ENCODE data around the gene CNBP. TPM values are rescaled to one million over a fixed set of nuclear protein-coding genes. Genes with fewer than 3 reads are reported as not detected.

Gene CNBP
- total RNA-seq, 1 donor from 2014 or later: 490 TPM

GRCh38 chr3:129211345-129211744 lies 27.6 kb upstream of the CNBP start:
- Histone ChIP-seq H3K36me3 (no peaks in the 10 kb centered on the region), H3K4me3 (no peak overlapping the region), H3K4me1 (peaks cover 16% of the 10 kb centered on the region), H3K27ac (replicated peaks) (peak overlapping the region; percentile 45), H3K9me3 (replicated peaks) (no peaks in the 10 kb centered on the region), H3K27me3 (ENCODE audit: low read depth) (no peaks in the 10 kb centered on the region)
- TF ChIP-seq CTCF (IDR thresholded peaks at IDR 0.05; ENCODE audit: borderline replicate concordance): no peak
- intact Hi-C loops (cut with micrococcal nuclease): no loop called here
- no peak for DNase-seq

- H3K27ac ChIP-seq (replicated peaks): no peak overlapping the region
- no peaks in the 10 kb centered on the region for H3K36me3 ChIP-seq
- no peak overlapping the region for H3K4me3 ChIP-seq
- no peak for TF ChIP-seq CTCF (IDR thresholded peaks at IDR 0.05; ENCODE audit: borderline replicate concordance)
- no peaks in the 10 kb centered on the region for H3K27me3 ChIP-seq (ENCODE audit: low read depth)
- no peaks in the 10 kb centered on the region for H3K9me3 ChIP-seq (replicated peaks)
- DNase-seq: no peak
- peaks cover 16% of the 10 kb centered on the region for H3K4me1 ChIP-seq
- intact Hi-C loops (cut with micrococcal nuclease): no loop called here
These were observed 23.8 kb upstream of the CNBP start for GRCh38 chr3:129207479-129207878.

GRCh38 chr3:129205109-129205832 lies 21.6 kb upstream of the CNBP start:
- Histone ChIP-seq H3K27me3 (ENCODE audit: low read depth) (no peaks in the 10 kb centered on the region), H3K9me3 (replicated peaks) (no peaks in the 10 kb centered on the region), H3K27ac (replicated peaks) (no peak overlapping the region), H3K4me1 (peaks cover 4% of the 10 kb centered on the region), H3K4me3 (no peak overlapping the region), H3K36me3 (no peaks in the 10 kb centered on the region)
- no peak for TF ChIP-seq CTCF (IDR thresholded peaks at IDR 0.05; ENCODE audit: borderline replicate concordance)
- intact Hi-C loops (cut with micrococcal nuclease): no loop called here
- DNase-seq: no peak

GRCh38 chr3:129204473-129204872 lies 20.8 kb upstream of the CNBP start:
- Histone ChIP-seq H3K36me3 (no peaks in the 10 kb centered on the region), H3K4me1 (peaks cover 4% of the 10 kb centered on the region), H3K9me3 (replicated peaks) (no peaks in the 10 kb centered on the region), H3K4me3 (no peak overlapping the region), H3K27ac (replicated peaks) (no peak overlapping the region), H3K27me3 (ENCODE audit: low read depth) (no peaks in the 10 kb centered on the region)
- TF ChIP-seq CTCF (IDR thresholded peaks at IDR 0.05; ENCODE audit: borderline replicate concordance): no peak
- intact Hi-C loops (cut with micrococcal nuclease): no loop called here
- no peak for DNase-seq

- no peaks in the 10 kb centered on the region for H3K36me3 ChIP-seq
- no peaks in the 10 kb centered on the region for H3K9me3 ChIP-seq (replicated peaks)
- no peak for TF ChIP-seq CTCF (IDR thresholded peaks at IDR 0.05; ENCODE audit: borderline replicate concordance)
- DNase-seq: no peak
- peak overlapping the region; percentile 92 for H3K27ac ChIP-seq (replicated peaks)
- intact Hi-C loops (cut with micrococcal nuclease): no loop called here
- peaks cover 37% of the 10 kb centered on the region for H3K4me1 ChIP-seq
- H3K4me3 ChIP-seq: no peak overlapping the region
- no peaks in the 10 kb centered on the region for H3K27me3 ChIP-seq (ENCODE audit: low read depth)
These were observed 15.7 kb upstream of the CNBP start for GRCh38 chr3:129199366-129199765.

All from left ventricle myocardium inferior (tissue), 1 donor.